Skeletal muscle tissue (tissue), 4 donors: Measurements from ENCODE around the gene GNG7. TPM values are rescaled to one million over a fixed set of nuclear protein-coding genes. Genes with fewer than 3 reads are reported as not detected.

Experiments
- H3K27ac ChIP-seq: one replicate; pipeline ENCODE4 v1.7.0; 2013; ENCODE audit warnings: mild to moderate bottlenecking, low read depth, low read length, inconsistent platforms
- H3K27me3 ChIP-seq, 3 donors: one replicate each; pipeline ENCODE4 v1.7.0; 2013; ENCODE audit warnings: low read length in 3 of 3; ENCODE audit not compliant: control insufficient read depth in 3 of 3, insufficient read depth in 3 of 3
- H3K36me3 ChIP-seq, 3 donors: one replicate each; pipeline ENCODE4 v1.7.0; 2013; ENCODE audit warnings: low read length in 3 of 3; ENCODE audit not compliant: control insufficient read depth in 3 of 3, insufficient read depth in 3 of 3
- H3K4me1 ChIP-seq, 3 donors: one replicate each; pipeline ENCODE4 v1.7.0; 2013; ENCODE audit warnings: low read length in 3 of 3, mild to moderate bottlenecking in 3 of 3; ENCODE audit not compliant: control insufficient read depth in 3 of 3, insufficient read depth in 3 of 3
- H3K4me3 ChIP-seq, 3 donors: one replicate each; pipeline ENCODE4 v1.7.0; 2013; ENCODE audit warnings: low read length in 3 of 3
- H3K9ac ChIP-seq, 3 donors: one replicate each; pipeline ENCODE4 v1.7.0; 2013; ENCODE audit warnings: low read length in 3 of 3, mild to moderate bottlenecking in 3 of 3, moderate library complexity in 2 of 3, low read depth in 1 of 3
- H3K9me3 ChIP-seq, 3 donors: one replicate each; pipeline ENCODE4 v1.7.0; 2013; ENCODE audit warnings: low read length in 3 of 3; ENCODE audit not compliant: control insufficient read depth in 3 of 3
- total RNA-seq: library from RNA; depleted of rRNA; stranded (reverse); fragments of >200 nt; gene quantifications from one replicate; pipeline ENCODE4 v1.2.3, GENCODE V29; 2014
- donor health status: Osteomylitis.

The GNG7 gene
- total RNA-seq, 1 donor from 2014 or later: 1.6 TPM

GRCh38 chr19:2638417-2638940 lies 64.0 kb downstream of the GNG7 start:
- Histone ChIP-seq H3K36me3 (no peaks in the 10 kb centered on the region), H3K4me3 (no peak overlapping the region)

GRCh38 chr19:2636897-2637683 lies 65.4 kb downstream of the GNG7 start:
- H3K27me3 ChIP-seq: peaks cover 0 to 15% (median 14%) of the 10 kb centered on the region in 3 donors
- H3K36me3 ChIP-seq: no peaks in the 10 kb centered on the region
- peaks cover 0 to 3% (median 2%) of the 10 kb centered on the region in 3 donors for H3K4me1 ChIP-seq
- peak overlapping the region in 2 of 3 donors; percentile 14 to 25 for H3K9ac ChIP-seq
- H3K9me3 ChIP-seq: no peaks in the 10 kb centered on the region
- no peak overlapping the region for H3K4me3 ChIP-seq
- H3K27ac ChIP-seq: no peak overlapping the region

More at GRCh38 chr19:2638417-2638940, 64.0 kb downstream of the GNG7 start:
- Histone ChIP-seq H3K9ac (no peak overlapping the region), H3K27ac (no peak overlapping the region), H3K4me1 (peaks cover 0 to 3% (median 2%) of the 10 kb centered on the region in 3 donors), H3K9me3 (no peaks in the 10 kb centered on the region), H3K27me3 (peaks cover 0 to 16% (median 15%) of the 10 kb centered on the region in 3 donors)

GRCh38 chr19:2636141-2636896 lies 66.2 kb downstream of the GNG7 start:
- Histone ChIP-seq H3K9me3 (peaks cover 0 to under 1% (median 0%) of the 10 kb centered on the region in 3 donors), H3K4me1 (peaks cover 0 to 3% (median 2%) of the 10 kb centered on the region in 3 donors), H3K9ac (no peak overlapping the region), H3K36me3 (no peaks in the 10 kb centered on the region), H3K27ac (no peak overlapping the region), H3K27me3 (peaks cover 0 to 15% (median 11%) of the 10 kb centered on the region in 3 donors), H3K4me3 (no peak overlapping the region)

GRCh38 chr19:2634960-2635359 lies 67.5 kb downstream of the GNG7 start:
- H3K4me3 ChIP-seq: no peak overlapping the region

GRCh38 chr19:2634228-2634951 lies 68.1 kb downstream of the GNG7 start:
- no peaks in the 10 kb centered on the region for H3K36me3 ChIP-seq
- H3K27ac ChIP-seq: no peak overlapping the region
- H3K9me3 ChIP-seq: peaks cover 0 to 9% (median 4%) of the 10 kb centered on the region in 3 donors
- H3K27me3 ChIP-seq: peaks cover 0 to 11% (median 11%) of the 10 kb centered on the region in 3 donors
- no peak overlapping the region for H3K4me3 ChIP-seq
- no peak overlapping the region for H3K9ac ChIP-seq
- peaks cover 0 to 3% (median 3%) of the 10 kb centered on the region in 3 donors for H3K4me1 ChIP-seq

More at GRCh38 chr19:2634960-2635359, 67.5 kb downstream of the GNG7 start:
- no peak overlapping the region for H3K27ac ChIP-seq
- no peak overlapping the region for H3K9ac ChIP-seq
- H3K27me3 ChIP-seq: peaks cover 0 to 11% (median 11%) of the 10 kb centered on the region in 3 donors
- H3K36me3 ChIP-seq: no peaks in the 10 kb centered on the region
- H3K9me3 ChIP-seq: peaks cover 0 to 9% (median 4%) of the 10 kb centered on the region in 3 donors
- peaks cover 0 to 3% (median 2%) of the 10 kb centered on the region in 3 donors for H3K4me1 ChIP-seq

GRCh38 chr19:2633693-2634075 lies 68.8 kb downstream of the GNG7 start:
- H3K27me3 ChIP-seq: peaks cover 0 to 11% (median 9%) of the 10 kb centered on the region in 3 donors
- H3K9me3 ChIP-seq: peaks cover 0 to 9% (median 4%) of the 10 kb centered on the region in 3 donors
- H3K9ac ChIP-seq: no peak overlapping the region
- no peak overlapping the region for H3K4me3 ChIP-seq
- H3K36me3 ChIP-seq: no peaks in the 10 kb centered on the region
- no peak overlapping the region for H3K27ac ChIP-seq
- H3K4me1 ChIP-seq: peaks cover 0 to 5% (median 3%) of the 10 kb centered on the region in 3 donors

- peaks cover 0 to 12% (median 4%) of the 10 kb centered on the region in 3 donors for H3K9me3 ChIP-seq
- H3K9ac ChIP-seq: no peak overlapping the region
- peaks cover 0 to 2% (median 0%) of the 10 kb centered on the region in 3 donors for H3K27me3 ChIP-seq
- H3K36me3 ChIP-seq: no peaks in the 10 kb centered on the region
- peaks cover 8 to 19% (median 17%) of the 10 kb centered on the region in 3 donors for H3K4me1 ChIP-seq
- peak overlapping the region; percentile 19 for H3K27ac ChIP-seq
- no peak overlapping the region for H3K4me3 ChIP-seq
Observed at GRCh38 chr19:2631213-2631821, 71.2 kb downstream of the GNG7 start.

- peak overlapping the region; percentile 58 for H3K27ac ChIP-seq
- H3K4me3 ChIP-seq: no peak overlapping the region
- H3K27me3 ChIP-seq: no peaks in the 10 kb centered on the region
- peaks cover 0 to 12% (median 4%) of the 10 kb centered on the region in 3 donors for H3K9me3 ChIP-seq
- peaks cover 8 to 19% (median 17%) of the 10 kb centered on the region in 3 donors for H3K4me1 ChIP-seq
- H3K36me3 ChIP-seq: no peaks in the 10 kb centered on the region
- no peak overlapping the region for H3K9ac ChIP-seq
Observed at GRCh38 chr19:2630352-2631001, 72.0 kb downstream of the GNG7 start.
